HL-60/S4 treated with retinoic acid at 250 ng/mL for 4 days and 3 days (cell line): Measurements from ENCODE around the gene NFE2L1.
"Not testable (repeated sequence)": the region's sequence is repeated elsewhere in the genome, so short reads cannot be mapped to it uniquely, and the experiment has no call there.

ENCODE experiments used
- in situ Hi-C: fragments of 300-500 bp; cut with MboI; formaldehyde crosslinking; loops from 2 replicates; pipeline ENCODE4 v1.7.0; 2022; ENCODE audit warnings: low sequenced_read_pairs

The NFE2L1 gene, protein sequence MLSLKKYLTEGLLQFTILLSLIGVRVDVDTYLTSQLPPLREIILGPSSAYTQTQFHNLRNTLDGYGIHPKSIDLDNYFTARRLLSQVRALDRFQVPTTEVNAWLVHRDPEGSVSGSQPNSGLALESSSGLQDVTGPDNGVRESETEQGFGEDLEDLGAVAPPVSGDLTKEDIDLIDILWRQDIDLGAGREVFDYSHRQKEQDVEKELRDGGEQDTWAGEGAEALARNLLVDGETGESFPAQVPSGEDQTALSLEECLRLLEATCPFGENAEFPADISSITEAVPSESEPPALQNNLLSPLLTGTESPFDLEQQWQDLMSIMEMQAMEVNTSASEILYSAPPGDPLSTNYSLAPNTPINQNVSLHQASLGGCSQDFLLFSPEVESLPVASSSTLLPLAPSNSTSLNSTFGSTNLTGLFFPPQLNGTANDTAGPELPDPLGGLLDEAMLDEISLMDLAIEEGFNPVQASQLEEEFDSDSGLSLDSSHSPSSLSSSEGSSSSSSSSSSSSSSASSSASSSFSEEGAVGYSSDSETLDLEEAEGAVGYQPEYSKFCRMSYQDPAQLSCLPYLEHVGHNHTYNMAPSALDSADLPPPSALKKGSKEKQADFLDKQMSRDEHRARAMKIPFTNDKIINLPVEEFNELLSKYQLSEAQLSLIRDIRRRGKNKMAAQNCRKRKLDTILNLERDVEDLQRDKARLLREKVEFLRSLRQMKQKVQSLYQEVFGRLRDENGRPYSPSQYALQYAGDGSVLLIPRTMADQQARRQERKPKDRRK

DNA sequence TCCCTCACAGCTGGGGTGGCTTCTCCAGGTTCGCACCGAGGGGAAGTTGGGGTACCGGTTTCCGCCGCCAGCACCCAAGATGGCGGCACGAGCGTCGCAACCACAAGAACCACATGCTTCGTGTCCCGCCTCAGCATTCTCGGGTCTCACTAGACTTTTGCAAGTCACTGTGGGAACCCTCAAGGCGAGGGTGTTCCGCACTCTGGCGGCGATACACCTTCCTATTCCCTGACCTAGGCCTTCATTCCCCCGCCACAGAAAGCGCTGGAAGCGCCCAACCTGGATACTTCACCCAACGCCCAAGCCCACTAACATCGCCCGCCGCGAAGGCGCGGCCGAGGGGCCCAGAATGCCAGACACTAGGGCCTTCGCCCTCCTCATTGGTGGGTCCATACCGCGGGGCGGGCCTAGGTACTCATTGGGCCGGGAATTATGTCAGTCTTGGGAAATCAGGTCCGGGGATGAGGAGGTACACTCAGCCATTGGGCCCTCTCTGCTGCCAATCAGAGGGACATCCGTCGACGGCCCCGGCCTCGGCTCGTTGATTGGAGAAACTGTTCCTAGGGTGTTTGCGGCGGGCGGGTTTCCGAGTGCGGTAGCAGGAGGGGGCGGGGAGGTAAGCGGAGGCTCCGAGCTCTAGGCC is at the start of gene NFE2L1:
Gene NFE2L1 (plus strand): TSS at position 619 of the 643 bp plus-strand sequence. CDS start 2,760 bp downstream, outside the sequence.
- in situ Hi-C loops, result no loop called here

DNA sequence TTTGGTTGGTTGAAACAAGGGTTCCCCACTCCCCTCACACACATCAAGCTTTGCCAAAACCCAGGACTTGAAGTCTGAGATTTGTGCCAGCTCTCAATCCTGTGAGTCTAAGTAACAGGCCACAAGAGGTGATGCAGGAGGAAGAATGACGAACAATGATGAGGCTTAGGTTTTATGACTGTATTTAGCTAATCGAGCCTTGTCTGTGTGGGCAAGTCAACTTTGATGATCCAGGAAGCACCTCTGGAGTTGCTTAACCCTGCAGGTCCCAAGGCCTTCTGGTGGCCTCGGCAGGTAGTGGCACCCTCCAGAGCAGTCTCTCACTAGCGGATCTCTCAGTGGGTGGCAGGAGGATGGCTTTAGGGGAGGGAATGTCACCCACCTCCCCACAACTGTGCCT is 48.6 kb upstream of the NFE2L1 start:
- in situ Hi-C loops, result no loop called here

DNA sequence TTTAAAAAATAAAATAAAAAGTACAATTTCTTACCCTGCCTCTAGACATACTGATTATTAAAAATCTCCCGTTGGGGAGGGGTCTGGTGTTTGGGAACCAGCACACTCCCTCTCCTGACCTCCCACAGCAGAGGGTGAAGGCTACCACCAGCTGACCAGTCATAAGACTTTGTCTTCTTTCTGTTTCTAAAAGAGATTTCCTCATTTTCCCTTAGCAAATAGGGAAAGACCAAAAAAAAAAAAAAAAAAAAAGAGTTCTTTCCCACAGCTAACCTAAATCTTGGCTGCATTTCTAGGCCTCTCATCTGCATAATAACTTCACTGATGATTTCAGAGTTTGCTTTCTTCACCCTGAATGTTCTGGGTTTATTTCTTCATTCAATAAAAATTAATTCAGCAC is 47.0 kb upstream of the NFE2L1 start:
- in situ Hi-C loops, result no loop called here

DNA sequence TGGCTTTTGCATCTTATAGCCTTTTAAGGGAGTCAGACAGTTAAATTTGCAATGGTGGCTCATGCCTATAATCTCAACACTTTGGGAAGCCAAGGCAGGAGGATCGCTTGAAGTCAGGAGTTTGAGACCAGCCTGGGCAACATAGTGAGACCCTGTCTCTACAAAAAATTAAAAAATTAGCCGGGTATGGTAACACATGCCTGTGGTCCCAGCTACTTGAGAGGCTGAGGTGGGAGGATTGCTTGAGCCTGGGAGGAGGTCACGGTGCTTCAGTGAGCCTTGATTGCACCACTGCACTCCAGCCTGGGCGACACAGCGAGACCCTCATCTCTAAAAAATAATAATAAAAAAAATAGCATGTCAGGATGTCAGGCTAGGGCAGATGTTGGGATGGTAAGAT is 46.5 kb upstream of the NFE2L1 start:
- in situ Hi-C loops, result not testable (repeated sequence)

DNA sequence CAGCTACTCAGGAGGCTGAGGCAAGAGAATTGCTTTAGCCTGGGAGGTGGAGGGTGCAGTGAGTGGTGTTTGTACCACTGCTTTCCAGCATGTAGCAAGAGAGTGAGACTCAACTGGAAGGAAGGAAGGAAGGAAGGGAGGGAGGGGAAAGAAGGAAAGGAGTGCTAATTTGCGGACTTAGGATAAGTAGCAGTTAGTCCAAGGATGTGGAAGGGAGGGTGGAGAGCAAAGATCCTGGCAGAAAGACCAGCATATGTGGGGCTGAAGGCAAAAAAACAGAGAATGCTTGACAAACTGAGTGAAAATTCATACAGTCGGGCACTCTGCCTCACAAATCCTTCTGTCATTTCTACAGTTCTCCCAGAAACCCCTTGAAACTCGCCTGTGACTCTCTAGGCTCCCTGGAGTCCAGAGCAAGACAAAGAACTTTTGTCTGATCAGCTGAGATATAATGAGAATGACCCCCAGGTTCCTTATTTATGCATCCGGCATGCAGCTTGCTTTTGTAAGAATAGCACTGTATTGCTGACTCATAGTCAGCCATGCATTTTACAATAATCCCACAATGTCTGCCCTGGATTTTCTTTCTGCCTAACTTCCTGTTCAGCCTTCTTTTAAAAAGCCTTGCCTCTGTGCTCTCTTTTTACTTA is 45.8 kb upstream of the NFE2L1 start:
- in situ Hi-C loops, result no loop called here

DNA sequence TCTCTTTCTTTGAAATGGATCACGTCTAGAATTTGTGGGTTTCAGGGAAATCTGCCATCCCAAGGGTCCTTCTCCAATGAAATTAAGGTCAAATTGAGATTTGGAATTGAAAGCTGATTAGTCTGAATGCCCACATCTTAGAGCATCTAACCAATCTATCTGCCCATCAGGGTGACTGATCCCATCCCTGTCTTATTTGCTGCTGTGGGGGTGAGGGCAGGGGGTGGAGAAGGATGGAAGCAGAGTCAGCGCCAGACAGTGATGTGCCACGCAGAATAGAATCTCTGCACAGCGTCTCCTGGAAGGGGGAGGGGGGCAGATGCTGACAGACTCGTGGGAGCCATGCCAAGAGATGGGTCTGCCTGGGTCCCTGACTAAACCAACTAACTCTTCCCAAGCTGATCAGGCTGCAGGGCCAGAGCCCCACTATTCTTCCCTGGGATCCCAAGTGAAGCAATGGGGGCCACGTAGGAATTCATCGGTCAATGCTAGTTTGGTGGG is 45.2 kb upstream of the NFE2L1 start:
- in situ Hi-C loops, result no loop called here

DNA sequence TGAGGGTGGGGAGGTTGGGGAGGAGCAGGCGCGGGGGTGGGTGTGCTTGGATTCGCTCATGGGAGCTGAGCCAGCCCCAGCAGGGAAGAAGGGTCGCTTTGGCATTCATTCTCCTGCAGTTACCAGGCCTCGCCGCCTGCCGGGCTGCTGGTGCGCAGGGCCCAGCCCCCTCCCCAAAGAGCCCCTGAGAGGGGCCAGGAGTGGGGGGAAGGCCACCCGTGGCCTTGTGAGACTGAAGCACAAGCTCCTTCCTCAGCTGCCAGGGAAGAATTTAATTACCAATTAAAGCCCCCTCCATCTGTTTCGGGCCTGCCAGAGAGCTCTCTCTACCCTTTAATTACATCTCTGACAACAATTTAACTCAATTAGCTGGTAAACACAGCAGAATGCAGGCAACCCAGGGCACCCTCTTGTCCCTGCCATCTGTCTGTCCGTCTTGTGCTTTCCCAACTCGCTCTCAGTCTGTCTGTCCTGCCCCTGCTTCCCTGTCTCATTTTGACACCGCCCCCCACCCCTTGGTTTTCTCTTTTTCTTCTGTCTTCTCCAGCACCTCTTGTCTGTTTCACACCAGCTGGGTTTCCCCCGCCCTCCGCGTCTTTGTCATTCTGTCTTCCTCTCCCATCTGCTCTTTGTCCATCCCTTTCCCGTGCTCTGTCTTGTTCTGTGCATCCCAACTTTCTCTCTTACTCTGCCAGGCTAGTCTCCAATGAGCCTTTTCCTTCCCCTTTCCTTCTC is 44.6 kb upstream of the NFE2L1 start:
- in situ Hi-C loops, result no loop called here

DNA sequence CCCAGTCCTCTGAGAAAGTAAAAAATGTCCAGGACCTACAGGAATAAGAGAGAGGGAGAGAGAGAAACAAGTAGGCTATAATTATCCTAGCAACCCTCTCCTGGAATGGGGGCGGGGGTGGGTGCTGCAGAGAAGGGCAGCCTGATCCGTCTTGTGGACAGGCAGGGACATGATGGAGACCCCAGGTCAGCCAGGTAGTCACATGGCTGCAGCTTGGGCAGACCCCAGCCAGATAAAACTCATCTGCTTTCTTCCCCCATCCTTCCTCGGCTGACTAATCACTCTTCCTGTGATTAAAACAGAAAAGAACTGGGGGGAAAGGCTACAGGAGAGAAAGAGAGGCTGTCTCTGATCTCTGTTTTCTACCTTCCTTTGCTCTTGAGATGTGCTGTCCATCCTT is 43.2 kb upstream of the NFE2L1 start:
- in situ Hi-C loops, result no loop called here

DNA sequence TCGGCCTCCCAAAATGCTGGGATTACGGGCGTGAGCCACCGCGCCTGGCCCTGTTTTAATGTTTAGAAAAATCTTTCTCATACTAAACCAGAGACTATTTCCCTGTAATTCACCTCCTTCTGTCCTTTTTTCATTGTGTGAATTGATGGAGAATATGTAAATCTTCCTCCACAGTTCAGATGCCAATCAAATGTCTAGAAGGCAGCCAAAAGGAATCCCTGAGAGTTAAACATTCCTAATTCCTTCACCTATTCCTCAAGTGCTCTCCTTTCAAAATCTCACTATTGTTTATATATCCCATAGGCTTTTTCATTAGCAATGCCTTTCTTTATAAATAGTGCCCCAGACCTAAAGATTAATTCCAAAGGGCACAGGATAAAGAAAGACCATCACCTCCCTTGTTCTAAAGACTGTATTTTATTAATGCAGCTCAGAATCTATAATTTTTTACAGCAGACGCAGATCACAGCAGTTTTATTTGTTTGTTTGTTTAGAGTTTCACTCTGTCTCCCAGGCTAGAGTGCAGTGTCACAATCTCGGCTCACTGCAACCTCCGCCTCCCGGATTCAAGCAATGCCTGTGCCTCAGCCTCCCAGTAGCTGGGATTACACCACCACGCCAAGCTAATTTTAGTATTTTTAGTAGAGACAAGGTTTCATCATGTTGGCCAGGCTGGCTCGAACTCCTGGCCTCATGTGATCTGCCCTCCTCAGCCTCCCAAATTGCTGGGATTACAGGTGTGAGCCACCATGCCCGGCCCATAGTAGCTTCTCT is 41.0 kb upstream of the NFE2L1 start:
- in situ Hi-C loops, result no loop called here

DNA sequence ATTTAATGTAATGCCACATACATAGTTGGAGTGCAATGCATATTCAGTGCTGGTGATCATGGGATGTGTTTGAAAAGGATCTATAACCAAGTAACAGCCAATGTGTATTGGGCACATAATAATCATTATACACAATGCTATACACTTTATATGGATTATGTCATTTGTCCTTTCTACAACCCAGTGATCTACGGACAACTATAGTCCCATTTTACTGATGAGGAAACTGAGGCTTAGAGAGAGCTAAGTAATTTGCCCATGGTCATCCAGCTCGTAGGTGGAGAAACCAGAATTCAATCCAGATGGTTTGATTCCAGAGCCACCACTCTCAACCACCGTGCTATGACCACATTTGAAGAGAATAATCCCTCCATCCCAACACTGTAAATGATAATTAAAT is 38.0 kb upstream of the NFE2L1 start:
- in situ Hi-C loops, result no loop called here

DNA sequence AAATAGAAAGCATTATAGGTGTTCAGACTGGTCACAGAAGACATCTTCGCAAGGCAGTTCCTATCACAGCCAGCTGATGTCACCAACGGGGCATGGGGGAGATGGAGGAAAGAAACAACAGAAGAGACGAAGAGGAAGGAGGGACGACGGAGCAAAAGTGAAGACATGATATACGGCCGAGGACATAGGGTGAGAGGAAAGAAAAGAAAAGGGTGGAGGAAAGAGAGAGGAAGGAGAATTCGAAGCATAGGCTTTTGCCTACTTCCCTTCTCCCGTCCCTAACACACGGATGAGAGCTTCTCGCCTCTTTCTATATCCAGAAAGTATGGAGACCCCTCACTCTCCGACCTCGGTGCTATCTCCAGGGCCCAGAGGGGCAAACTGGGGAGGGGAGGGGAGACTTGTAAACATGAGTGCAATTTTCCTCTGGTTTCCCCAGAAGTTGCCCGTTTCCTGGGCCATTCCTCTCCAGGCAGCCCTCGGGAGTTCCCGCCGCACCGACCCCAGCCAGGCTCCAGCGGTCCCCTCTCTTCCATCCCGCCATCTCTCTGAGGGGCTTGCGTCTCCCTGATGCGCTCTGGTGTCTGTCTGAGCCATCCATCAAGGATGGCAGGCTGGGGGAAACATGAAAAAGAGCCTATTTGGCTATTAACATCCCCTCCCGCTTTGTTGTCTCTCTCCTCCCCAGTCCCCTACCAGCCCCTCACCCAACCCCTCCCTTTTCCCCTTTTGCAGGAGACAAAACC is 36.6 kb upstream of the NFE2L1 start:
- in situ Hi-C loops, result no loop called here

DNA sequence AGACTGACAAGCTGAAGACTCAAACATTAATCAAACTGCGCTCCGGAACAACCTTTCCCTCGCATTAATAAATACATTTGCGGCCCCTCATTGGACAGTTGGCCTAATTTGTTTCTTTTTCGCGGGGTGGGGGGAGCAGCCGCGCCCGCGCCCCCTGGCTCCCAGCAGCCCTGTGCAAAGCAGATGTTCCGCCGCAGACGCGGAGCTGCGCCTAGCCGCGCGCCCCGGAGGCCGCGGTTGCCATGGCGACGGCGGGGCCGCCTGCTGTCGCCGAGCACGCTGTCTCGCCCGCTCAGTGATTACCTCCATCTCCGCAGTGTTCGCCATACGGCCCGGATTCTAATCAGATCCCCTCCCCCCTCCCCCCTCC is 36.0 kb upstream of the NFE2L1 start:
- in situ Hi-C loops, result no loop called here

DNA sequence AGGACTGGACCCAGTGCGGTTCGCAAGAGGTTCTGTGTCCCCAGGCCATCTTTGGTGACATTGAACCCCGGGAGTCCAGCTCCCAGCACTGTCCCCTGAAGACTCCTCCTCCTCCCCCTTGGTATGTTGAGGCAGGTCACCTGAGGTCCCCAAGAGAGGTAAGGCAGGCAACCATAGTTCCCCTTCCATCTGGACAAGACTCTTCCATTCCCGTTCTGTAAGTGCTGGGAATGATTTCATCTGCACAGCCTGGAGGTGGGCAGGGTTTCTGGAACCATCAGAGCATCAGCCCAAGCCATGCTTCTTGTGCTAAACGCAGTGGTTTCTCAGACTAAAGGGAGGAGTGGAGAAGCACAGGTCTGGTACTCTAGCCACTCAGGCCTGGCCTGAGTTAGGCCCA is 35.5 kb upstream of the NFE2L1 start:
- in situ Hi-C loops, result no loop called here

DNA sequence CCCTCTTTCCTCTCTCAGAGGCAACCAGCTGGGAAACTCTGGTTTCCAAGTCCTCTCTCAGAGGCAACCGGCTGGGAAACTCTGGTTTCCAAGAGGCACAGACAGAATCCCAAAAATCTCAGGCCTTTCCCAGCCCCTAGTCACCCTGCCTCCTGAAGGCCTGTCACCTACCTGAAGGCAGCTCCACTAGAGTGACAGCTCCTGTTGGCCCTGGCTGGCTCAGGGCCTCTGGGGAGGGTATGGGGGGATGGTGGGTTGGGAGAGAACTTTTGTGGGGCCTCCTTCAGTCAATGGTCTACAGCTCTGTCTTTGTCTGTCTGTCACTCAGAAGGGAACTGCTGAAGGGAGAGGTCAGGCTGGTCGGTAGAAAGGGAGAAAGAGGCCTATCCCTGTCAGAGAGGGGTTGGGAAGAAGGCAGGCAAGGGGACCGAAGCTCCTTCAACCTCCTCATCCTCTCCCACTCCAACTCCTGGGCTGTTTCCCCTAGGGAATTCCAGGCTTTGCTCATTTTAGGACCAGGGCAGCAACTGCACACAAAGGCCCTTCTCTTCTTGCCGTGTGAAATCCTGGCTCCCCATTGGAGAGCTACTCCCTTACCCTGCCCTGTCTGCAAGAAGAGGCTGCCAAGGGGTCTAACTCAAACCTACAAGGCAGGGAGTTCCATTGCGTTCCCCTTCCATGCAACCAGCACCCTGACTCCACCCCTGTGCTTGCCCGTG is 34.1 kb upstream of the NFE2L1 start:
- in situ Hi-C loops, result no loop called here

DNA sequence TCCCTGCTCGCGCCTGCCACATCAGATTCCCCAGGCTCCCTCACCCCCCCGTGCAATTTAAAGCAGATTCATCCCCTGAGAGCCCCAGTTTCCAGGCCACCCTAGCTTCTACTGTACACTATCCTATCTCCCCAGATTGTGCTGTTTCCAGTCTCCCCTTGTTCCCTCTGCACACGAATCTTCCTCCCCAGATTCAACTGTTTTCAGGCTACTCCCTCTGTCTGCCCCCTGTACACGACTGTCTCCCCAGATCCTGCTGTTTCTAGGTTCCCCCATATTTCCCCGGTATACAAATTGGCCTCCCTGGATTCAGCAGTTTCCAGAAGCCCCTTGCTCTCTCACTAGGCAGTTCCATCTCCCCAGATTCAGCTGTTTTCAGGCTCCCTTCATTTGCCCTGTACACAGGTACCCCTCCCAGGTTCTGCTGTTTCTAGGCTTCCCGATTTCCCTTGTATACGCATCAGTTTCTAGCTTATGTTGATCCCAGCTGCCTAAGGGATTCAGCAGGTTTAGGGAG is 33.5 kb upstream of the NFE2L1 start:
- in situ Hi-C loops, result no loop called here

DNA sequence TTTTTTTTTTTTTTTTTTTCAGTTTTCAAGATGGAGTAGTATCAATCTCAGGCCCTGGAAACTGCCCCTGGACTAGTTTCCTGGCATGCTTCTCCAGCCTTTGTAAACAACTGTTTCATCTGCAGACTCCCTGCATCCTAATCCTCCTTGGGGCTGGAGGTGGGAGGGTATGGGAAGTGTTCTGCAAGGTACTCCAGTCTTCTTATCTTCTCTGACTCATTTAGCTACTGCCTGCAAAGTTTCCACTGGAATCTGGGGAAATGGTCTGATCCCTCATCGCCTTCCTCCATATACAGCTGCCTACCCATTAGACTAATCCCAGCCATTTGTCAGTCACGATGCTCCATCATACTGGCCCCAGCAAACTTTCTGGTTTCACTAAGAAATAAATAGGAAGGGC is 32.0 kb upstream of the NFE2L1 start:
- in situ Hi-C loops, result no loop called here

DNA sequence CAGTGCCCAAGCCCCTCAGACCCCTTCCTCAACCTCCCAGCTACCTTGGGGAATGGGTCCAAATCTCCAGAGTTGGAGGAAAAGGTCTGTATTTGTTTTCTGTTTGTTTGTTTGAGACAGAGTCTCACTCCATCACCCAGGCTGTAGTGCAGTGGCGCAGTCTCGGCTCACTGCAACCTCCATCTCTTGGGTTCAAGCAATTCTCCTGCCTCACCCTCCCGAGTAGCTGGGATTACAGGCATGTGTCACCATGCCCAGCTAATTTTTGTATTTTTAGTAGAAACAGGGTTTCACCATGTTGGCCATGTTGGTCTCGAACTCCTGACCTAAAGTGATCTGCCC is 30.4 kb upstream of the NFE2L1 start:
- in situ Hi-C loops, result not testable (repeated sequence)

DNA sequence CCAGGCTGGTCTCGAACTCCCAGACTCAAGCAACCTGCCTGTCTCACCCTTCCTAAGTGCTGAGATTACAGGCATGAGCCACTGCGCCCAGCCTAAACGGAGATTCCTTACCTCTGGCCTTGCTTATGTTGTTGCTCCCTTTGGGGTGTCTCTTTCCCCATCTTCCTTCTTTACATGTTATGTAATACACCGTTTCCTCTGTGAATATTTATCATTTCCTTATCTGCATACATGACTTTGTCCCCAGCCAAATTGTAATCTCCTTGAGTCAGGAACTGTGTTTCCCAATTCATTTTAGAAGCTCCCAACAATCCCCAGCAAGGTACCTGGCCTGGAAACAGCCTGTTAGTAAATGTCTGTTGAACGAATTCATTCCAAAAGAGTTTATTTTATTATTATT is 26.2 kb upstream of the NFE2L1 start:
- in situ Hi-C loops, result no loop called here
